Mesenchymal stem cell (in vitro differentiated cells and primary cell): ENCODE data around the gene NPLOC4.
A peak's percentile ranks its signal among the peaks of the same experiment; 100 is the strongest.

ENCODE experiments used
- DNase-seq: peaks from one replicate; pipeline ENCODE4 v3.0.0-alpha.2; 2013
- H2AFZ ChIP-seq: one replicate; pipeline ENCODE4 v1.6.1; 2013; ENCODE audit warnings: low read depth, mild to moderate bottlenecking, control low read depth, inconsistent platforms, low read length, moderate library complexity
- H2AK5ac ChIP-seq: 2 replicates; pipeline ENCODE4 v1.6.1; 2013; ENCODE audit warnings: low read length, moderate library complexity, mild to moderate bottlenecking, inconsistent platforms; ENCODE audit not compliant: severe bottlenecking
- H2BK120ac ChIP-seq: one replicate; pipeline ENCODE4 v1.6.1; 2013; ENCODE audit warnings: low read depth, mild to moderate bottlenecking, inconsistent platforms, low read length, moderate library complexity
- H2BK12ac ChIP-seq, 2 experiments: one replicate each; pipeline ENCODE4 v1.6.1; 2013; ENCODE audit warnings: inconsistent platforms in 2 of 2, low read length in 2 of 2, mild to moderate bottlenecking in 2 of 2, moderate library complexity in 2 of 2, control low read depth in 1 of 2
- H2BK15ac ChIP-seq: one replicate; pipeline ENCODE4 v1.6.1; 2013; ENCODE audit warnings: mild to moderate bottlenecking, low read depth, inconsistent platforms; ENCODE audit not compliant: poor library complexity, severe bottlenecking
- H2BK5ac ChIP-seq: 2 replicates; pipeline ENCODE4 v1.6.1; 2013; ENCODE audit warnings: low read depth, mild to moderate bottlenecking, low read length, control low read depth, inconsistent platforms; ENCODE audit not compliant: poor library complexity, severe bottlenecking
- H3K14ac ChIP-seq, 2 experiments: one replicate each; pipeline ENCODE4 v1.6.1; 2013; ENCODE audit warnings: inconsistent platforms in 2 of 2, low read length in 2 of 2, control low read depth in 1 of 2, mild to moderate bottlenecking in 1 of 2, moderate library complexity in 1 of 2
- H3K18ac ChIP-seq, 2 experiments: one replicate each; pipeline ENCODE4 v1.6.1; 2013; ENCODE audit warnings: inconsistent platforms in 2 of 2, low read length in 2 of 2, control low read depth in 1 of 2, low read depth in 1 of 2, mild to moderate bottlenecking in 1 of 2
- H3K23ac ChIP-seq, 2 experiments: one replicate each; pipeline ENCODE4 v1.6.1; 2013; ENCODE audit warnings: inconsistent platforms in 2 of 2, low read length in 2 of 2, mild to moderate bottlenecking in 2 of 2, moderate library complexity in 2 of 2, control low read depth in 1 of 2
- H3K27ac ChIP-seq: 2 replicates; pipeline ENCODE4 v1.5.1; 2013; ENCODE audit warnings: mild to moderate bottlenecking, moderate library complexity, low read length, control low read depth, inconsistent platforms; ENCODE audit not compliant: poor library complexity, severe bottlenecking
- H3K27me3 ChIP-seq, 2 experiments: 2 replicates each; pipeline versions ENCODE4 v1.6.1 to v1.7.0; 2013; ENCODE audit warnings: low read length in 2 of 2, mild to moderate bottlenecking in 2 of 2, moderate library complexity in 2 of 2, control low read depth in 1 of 2, inconsistent platforms in 1 of 2; ENCODE audit not compliant: control insufficient read depth in 1 of 2, insufficient read depth in 1 of 2
- H3K36me3 ChIP-seq, 2 experiments: 2 replicates each; pipeline versions ENCODE4 v1.6.1 to v1.7.0; 2013; ENCODE audit warnings: low read length in 2 of 2, control low read depth in 1 of 2, inconsistent platforms in 1 of 2, low read depth in 1 of 2, mild to moderate bottlenecking in 1 of 2; ENCODE audit not compliant: insufficient read depth in 2 of 2, control insufficient read depth in 1 of 2
- H3K4ac ChIP-seq, 2 experiments: one replicate each; pipeline ENCODE4 v1.6.1; 2013; ENCODE audit warnings: inconsistent platforms in 2 of 2, low read length in 2 of 2, mild to moderate bottlenecking in 2 of 2, moderate library complexity in 2 of 2, control low read depth in 1 of 2, low read depth in 1 of 2
- H3K4me1 ChIP-seq: 2 replicates; pipeline ENCODE4 v1.6.1; 2013; ENCODE audit warnings: low read depth, low read length, control low read depth; ENCODE audit not compliant: control insufficient read depth, insufficient read depth
- H3K4me2 ChIP-seq: 2 replicates; pipeline ENCODE4 v1.6.1; 2013; ENCODE audit warnings: low read length, mild to moderate bottlenecking, inconsistent platforms; ENCODE audit not compliant: poor library complexity, severe bottlenecking
- H3K4me3 ChIP-seq, 2 experiments: 2 replicates each; pipeline versions ENCODE4 v1.5.1 to v1.7.0; 2013; ENCODE audit warnings: low read length in 2 of 2, mild to moderate bottlenecking in 2 of 2, control low read depth in 1 of 2, low read depth in 1 of 2; ENCODE audit not compliant: insufficient read depth in 1 of 2
- H3K79me1 ChIP-seq: replicated peaks from 2 replicates; pipeline ENCODE4 v1.6.1; 2013; ENCODE audit warnings: mild to moderate bottlenecking, control low read depth, low read length, inconsistent platforms; ENCODE audit not compliant: poor library complexity, severe bottlenecking
- H3K9ac ChIP-seq: 2 replicates; pipeline ENCODE4 v1.7.0; 2013; ENCODE audit warnings: mild to moderate bottlenecking, low read length, moderate library complexity
- H3K9me3 ChIP-seq: 2 replicates; pipeline ENCODE4 v1.7.0; 2013; ENCODE audit warnings: mild to moderate bottlenecking, low read length; ENCODE audit not compliant: control insufficient read depth
- H4K8ac ChIP-seq: one replicate; pipeline ENCODE4 v1.6.1; 2013; ENCODE audit warnings: inconsistent platforms, mild to moderate bottlenecking, low read length, moderate library complexity
- H4K91ac ChIP-seq: one replicate; pipeline ENCODE4 v1.6.1; 2013; ENCODE audit warnings: mild to moderate bottlenecking, low read length, inconsistent platforms
- WGBS: methylation state at CpG from one replicate; pipeline ENCODE4 v1.1.7; 2013; ENCODE audit warnings: mixed read lengths; 5-methylcytosine and 5-hydroxymethylcytosine counted together

The NPLOC4 gene

DNA sequence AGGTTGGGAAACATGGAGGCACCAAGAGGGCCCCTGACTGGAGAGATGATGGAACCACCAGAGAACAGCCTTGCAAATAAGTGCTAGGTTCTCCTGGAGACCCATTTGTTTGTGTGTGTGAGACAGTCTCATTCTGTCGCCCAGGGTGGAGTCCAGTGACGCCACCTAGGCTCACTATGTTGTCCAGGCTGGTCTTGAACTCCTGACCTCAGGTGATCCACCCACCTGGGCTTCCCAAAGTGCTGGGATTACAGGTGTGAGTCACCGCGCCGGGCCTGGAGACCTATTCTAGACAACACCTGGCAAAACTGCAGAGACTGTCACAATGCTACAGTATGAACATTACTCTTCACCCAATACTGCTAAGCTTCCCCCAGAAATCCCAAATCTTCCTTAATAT lies 1.5 kb downstream of the NPLOC4 start:
- Histone ChIP-seq H4K91ac (no peak overlapping the region), H3K9ac (peak overlapping the region; percentile 99)

DNA sequence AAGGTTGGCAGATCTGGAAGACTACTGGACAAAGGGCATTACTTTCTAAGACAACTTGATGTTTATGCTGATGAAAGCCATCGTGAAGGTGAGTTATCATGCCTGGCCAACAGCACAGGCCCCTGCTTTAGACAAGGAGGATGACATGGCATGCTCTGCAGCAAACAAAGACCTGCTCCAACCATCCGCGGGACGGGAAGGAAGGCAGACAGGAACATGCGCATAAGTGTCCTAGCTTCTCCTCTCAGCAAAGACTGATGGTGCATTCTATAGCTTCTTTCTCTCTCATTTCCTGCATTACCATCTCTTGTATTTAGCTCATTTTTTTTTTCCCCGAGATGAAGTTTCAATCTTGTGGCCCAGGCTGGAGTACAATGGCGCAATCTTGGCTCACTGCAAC lies 5.4 kb downstream of the NPLOC4 start:
- H3K4me2 ChIP-seq = no peak overlapping the region
- H3K18ac ChIP-seq = no peak overlapping the region
- no peak for DNase-seq
- no peak overlapping the region for H2AFZ ChIP-seq
- no peak overlapping the region for H3K4me3 ChIP-seq
- 98% methylated on average over 7 of the region's 7 CpGs for WGBS
- peaks cover 15% of the 10 kb centered on the region for H3K4me1 ChIP-seq
- no peak overlapping the region for H4K91ac ChIP-seq
- peaks cover 35 to 44% of the 10 kb centered on the region in 2 experiments for H3K36me3 ChIP-seq
- no peaks in the 10 kb centered on the region for H3K27me3 ChIP-seq
- H3K79me1 ChIP-seq = peaks cover 8% of the 10 kb centered on the region
- H2BK12ac ChIP-seq = no peak overlapping the region
- no peak overlapping the region for H2AK5ac ChIP-seq
- no peak overlapping the region for H3K9ac ChIP-seq
- H3K23ac ChIP-seq = no peak overlapping the region
- H3K27ac ChIP-seq = no peak overlapping the region
- no peak overlapping the region for H2BK15ac ChIP-seq
- no peak overlapping the region for H3K14ac ChIP-seq
- H3K4ac ChIP-seq = no peak overlapping the region
- no peak overlapping the region for H2BK120ac ChIP-seq
- no peaks in the 10 kb centered on the region for H3K9me3 ChIP-seq
- no peak overlapping the region for H2BK5ac ChIP-seq
- no peak overlapping the region for H4K8ac ChIP-seq

More for the DNA sequence above, 1.5 kb downstream of the NPLOC4 start:
- Histone ChIP-seq H2AK5ac (no peak overlapping the region), H2AFZ (no peak overlapping the region), H2BK12ac (no peak overlapping the region), H2BK15ac (no peak overlapping the region), H3K4me1 (peaks cover 14% of the 10 kb centered on the region), H3K23ac (no peak overlapping the region), H3K4ac (no peak overlapping the region), H2BK5ac (no peak overlapping the region), H3K27me3 (no peaks in the 10 kb centered on the region), H3K4me3 (peak overlapping the region in 1 of 2 experiments; percentile 89), H3K27ac (no peak overlapping the region), H4K8ac (no peak overlapping the region), H3K9me3 (no peaks in the 10 kb centered on the region), H3K79me1 (peaks cover 2% of the 10 kb centered on the region), H3K18ac (no peak overlapping the region), H3K4me2 (peak overlapping the region; percentile 82), H2BK120ac (no peak overlapping the region), H3K14ac (no peak overlapping the region), H3K36me3 (peaks cover 7 to 10% of the 10 kb centered on the region in 2 experiments)
- whole genome bisulfite sequencing = 95% methylated on average over 5 of the region's 5 CpGs
- no peak for DNase-seq

DNA sequence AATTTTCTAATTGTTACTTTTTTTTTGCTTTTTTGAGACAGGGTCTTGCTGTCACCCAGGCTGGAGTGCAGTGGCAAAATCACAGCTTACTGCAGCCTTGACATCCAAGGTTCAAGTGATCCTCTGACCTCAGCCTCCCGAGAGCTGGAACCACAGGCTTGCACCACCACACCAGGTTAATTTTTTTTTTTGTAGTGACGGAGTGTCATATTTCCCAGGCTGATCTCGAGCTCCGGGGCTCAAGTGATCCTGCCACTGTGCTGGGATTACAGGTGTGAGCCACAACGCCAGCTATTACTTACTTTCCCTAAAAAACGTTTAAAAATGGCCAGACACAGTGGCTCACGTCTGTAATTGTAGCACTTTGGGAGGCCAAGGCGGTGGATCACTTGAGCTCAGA lies 6.6 kb downstream of the NPLOC4 start:
- Histone ChIP-seq H2AFZ (no peak overlapping the region), H3K9me3 (no peaks in the 10 kb centered on the region), H3K18ac (no peak overlapping the region), H3K27ac (no peak overlapping the region), H3K14ac (no peak overlapping the region), H3K4me1 (peaks cover 12% of the 10 kb centered on the region), H4K91ac (no peak overlapping the region), H4K8ac (no peak overlapping the region), H3K4me2 (no peak overlapping the region), H3K23ac (no peak overlapping the region), H3K9ac (no peak overlapping the region), H3K36me3 (peaks cover 45 to 52% of the 10 kb centered on the region in 2 experiments), H3K4me3 (no peak overlapping the region), H3K79me1 (peaks cover 8% of the 10 kb centered on the region), H2BK120ac (no peak overlapping the region), H2BK5ac (no peak overlapping the region), H2AK5ac (no peak overlapping the region), H2BK15ac (no peak overlapping the region), H2BK12ac (no peak overlapping the region), H3K4ac (no peak overlapping the region), H3K27me3 (no peaks in the 10 kb centered on the region)
- DNase-seq = no peak
- 92% methylated on average over 8 of the region's 8 CpGs for WGBS

DNA sequence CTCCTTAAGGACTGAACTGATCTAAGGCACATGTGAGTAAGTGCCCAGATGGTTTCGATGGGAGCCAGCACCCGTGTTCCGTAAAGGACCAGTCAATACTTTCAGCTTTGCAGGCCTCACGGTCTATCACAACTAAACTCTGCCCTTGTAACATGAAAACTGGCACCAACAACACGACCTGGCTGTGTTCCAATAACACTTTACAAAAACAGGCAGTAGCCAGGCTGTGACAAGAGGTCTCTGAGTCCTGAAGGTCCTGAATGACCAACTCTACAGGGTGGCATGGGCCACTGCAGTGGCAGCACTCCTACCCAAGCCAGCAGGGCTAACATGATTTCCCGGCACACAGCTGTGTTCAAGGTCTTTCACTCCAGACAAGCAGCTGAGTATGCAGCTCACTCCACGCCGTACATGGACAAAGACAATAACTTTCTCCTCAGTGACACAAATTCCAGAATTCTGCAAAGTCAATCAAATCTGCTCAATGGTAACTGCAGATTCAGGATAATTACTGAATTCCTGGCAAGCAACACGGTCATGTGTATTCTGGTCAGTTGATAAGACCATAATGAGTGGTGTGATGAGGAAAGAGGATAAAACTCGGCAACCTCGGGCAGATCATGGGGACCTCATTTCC lies 15.3 kb downstream of the NPLOC4 start:
- no peak overlapping the region for H3K4me2 ChIP-seq
- H2BK120ac ChIP-seq = no peak overlapping the region
- no peak overlapping the region for H3K4me3 ChIP-seq
- no peak overlapping the region for H3K9ac ChIP-seq
- no peak overlapping the region for H2BK15ac ChIP-seq
- H4K91ac ChIP-seq = no peak overlapping the region
- H2BK12ac ChIP-seq = no peak overlapping the region
- peaks cover 74 to 82% of the 10 kb centered on the region in 2 experiments for H3K36me3 ChIP-seq
- no peak overlapping the region for H2BK5ac ChIP-seq
- no peak for DNase-seq
- H3K4ac ChIP-seq = no peak overlapping the region
- H3K27ac ChIP-seq = no peak overlapping the region
- no peak overlapping the region for H2AFZ ChIP-seq
- H3K18ac ChIP-seq = no peak overlapping the region
- no peak overlapping the region for H3K23ac ChIP-seq
- no peak overlapping the region for H2AK5ac ChIP-seq
- WGBS = 97% methylated on average over 9 of the region's 11 CpGs
- no peak overlapping the region for H3K14ac ChIP-seq
- no peak overlapping the region for H4K8ac ChIP-seq
- no peaks in the 10 kb centered on the region for H3K9me3 ChIP-seq
- H3K79me1 ChIP-seq = peaks cover 17% of the 10 kb centered on the region
- H3K4me1 ChIP-seq = no peaks in the 10 kb centered on the region
- H3K27me3 ChIP-seq = no peaks in the 10 kb centered on the region
